Endothelial cell (in vitro differentiated cells): Measurements from ENCODE around the gene UBE2E2. TPM values are rescaled to one million over a fixed set of nuclear protein-coding genes. Genes with fewer than 3 reads are reported as not detected.

Source experiments
- DNase-seq: peaks from one replicate; pipeline ENCODE4 v3.0.0; 2021; ENCODE audit warnings: low spot score
- H3K27ac Mint-ChIP-seq: one replicate; pipeline ENCODE4 v1.8.0; 2021; ENCODE audit warnings: mixed read lengths, inconsistent platforms; ENCODE audit not compliant: unreplicated experiment
- H3K27me3 Mint-ChIP-seq: one replicate; pipeline ENCODE4 v1.8.0; 2021; ENCODE audit warnings: mild to moderate bottlenecking, moderate library complexity, mixed read lengths, inconsistent platforms; ENCODE audit not compliant: unreplicated experiment
- H3K36me3 Mint-ChIP-seq: one replicate; pipeline ENCODE4 v1.8.0; 2021; ENCODE audit warnings: mild to moderate bottlenecking, low read depth, mixed read lengths, inconsistent platforms; ENCODE audit not compliant: unreplicated experiment
- H3K4me1 Mint-ChIP-seq: one replicate; pipeline ENCODE4 v1.8.0; 2021; ENCODE audit warnings: mild to moderate bottlenecking, mixed read lengths, inconsistent platforms; ENCODE audit not compliant: unreplicated experiment
- H3K4me3 Mint-ChIP-seq: one replicate; pipeline ENCODE4 v1.8.0; 2021; ENCODE audit warnings: mild to moderate bottlenecking, mixed read lengths, inconsistent platforms; ENCODE audit not compliant: unreplicated experiment
- H3K9me3 Mint-ChIP-seq: one replicate; pipeline ENCODE4 v1.8.0; 2021; ENCODE audit warnings: mixed read lengths, inconsistent platforms; ENCODE audit not compliant: unreplicated experiment
- total RNA-seq: library from RNA; stranded (reverse); fragmentation: NEBNext Ultra II Directional; extraction: Animal tissue kit (Norgen Biotek cat#: 25700); gene quantifications from one replicate; pipeline ENCODE4 v1.2.1, GENCODE V29; 2021; ENCODE audit not compliant: unreplicated experiment
- TF ChIP-seq, protein P1 (sequence below): fragments of 200-600 bp; sonication (generic); IDR thresholded peaks from one replicate; pipeline ENCODE4 v1.5.0; 2021; ENCODE audit warnings: antibody characterized with exemption; ENCODE audit not compliant: unreplicated experiment

UBE2E2 gene
- total RNA-seq, 1 donor from 2014 or later = 46.9 TPM

DNA sequence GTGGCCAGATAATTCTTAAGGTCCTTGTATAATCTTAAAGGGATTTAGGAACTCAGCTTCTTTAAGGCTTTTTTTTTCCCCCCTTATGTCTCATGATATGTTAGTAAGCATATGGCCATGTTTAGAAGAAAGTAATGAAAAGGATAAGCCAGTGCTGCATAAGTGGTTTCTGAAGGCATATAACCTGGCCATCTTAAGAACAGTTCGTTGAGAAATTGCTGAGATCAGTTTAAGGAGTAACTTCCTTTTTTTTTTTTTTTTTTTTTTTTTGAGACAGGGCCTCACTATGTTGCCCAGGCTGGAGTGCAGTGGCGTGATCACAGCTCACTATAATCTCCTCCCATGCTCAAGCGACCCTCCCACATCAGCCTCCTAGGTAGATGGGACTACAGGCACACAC is 51.7 kb downstream of the UBE2E2 start:
- DNase-seq = no peak
- Mint-ChIP-seq H3K27me3 (no peaks in the 10 kb centered on the region), H3K27ac (no peak overlapping the region), H3K4me3 (no peak overlapping the region), H3K4me1 (peaks cover 8% of the 10 kb centered on the region), H3K9me3 (no peaks in the 10 kb centered on the region), H3K36me3 (no peaks in the 10 kb centered on the region)
- TF ChIP-seq, protein P1, sequence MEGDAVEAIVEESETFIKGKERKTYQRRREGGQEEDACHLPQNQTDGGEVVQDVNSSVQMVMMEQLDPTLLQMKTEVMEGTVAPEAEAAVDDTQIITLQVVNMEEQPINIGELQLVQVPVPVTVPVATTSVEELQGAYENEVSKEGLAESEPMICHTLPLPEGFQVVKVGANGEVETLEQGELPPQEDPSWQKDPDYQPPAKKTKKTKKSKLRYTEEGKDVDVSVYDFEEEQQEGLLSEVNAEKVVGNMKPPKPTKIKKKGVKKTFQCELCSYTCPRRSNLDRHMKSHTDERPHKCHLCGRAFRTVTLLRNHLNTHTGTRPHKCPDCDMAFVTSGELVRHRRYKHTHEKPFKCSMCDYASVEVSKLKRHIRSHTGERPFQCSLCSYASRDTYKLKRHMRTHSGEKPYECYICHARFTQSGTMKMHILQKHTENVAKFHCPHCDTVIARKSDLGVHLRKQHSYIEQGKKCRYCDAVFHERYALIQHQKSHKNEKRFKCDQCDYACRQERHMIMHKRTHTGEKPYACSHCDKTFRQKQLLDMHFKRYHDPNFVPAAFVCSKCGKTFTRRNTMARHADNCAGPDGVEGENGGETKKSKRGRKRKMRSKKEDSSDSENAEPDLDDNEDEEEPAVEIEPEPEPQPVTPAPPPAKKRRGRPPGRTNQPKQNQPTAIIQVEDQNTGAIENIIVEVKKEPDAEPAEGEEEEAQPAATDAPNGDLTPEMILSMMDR = no peak

DNA sequence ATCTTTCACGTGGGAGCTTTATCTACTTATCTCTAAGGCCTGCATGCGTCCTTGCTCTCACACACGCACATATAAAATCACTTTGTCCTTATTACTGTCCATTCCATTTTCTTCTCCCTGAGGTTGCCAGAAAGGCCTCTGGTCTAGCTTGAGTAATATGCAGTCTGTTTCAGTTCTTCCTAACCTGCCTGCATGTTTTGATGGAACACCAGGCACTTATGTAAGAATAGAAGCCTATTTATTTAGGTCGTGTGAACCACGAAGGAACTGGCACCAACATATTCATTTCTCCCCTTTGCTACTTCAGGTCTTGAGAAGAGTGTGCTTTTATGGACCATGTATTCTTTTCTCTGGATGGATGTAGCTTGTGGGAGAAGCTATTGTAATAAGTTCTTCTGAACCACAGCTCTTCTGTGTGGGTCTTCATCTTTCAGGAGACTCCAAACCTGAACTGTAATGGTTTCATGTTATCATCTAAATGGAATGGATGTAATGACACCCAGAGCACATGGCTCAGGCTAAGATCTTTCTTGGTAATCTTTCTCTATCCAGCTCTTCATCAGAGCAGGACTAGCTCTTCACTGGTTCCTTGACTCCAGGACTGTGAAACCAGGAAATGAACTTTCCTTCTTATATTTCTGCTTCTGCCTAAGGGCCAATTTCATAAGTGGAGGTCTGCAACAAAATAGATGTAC is 53.8 kb downstream of the UBE2E2 start:
- Mint-ChIP-seq H3K36me3 (no peaks in the 10 kb centered on the region), H3K27me3 (no peaks in the 10 kb centered on the region), H3K27ac (no peak overlapping the region), H3K4me1 (peaks cover 8% of the 10 kb centered on the region), H3K4me3 (no peak overlapping the region), H3K9me3 (no peaks in the 10 kb centered on the region)
- DNase-seq = no peak
- TF ChIP-seq, protein P1 = no peak

DNA sequence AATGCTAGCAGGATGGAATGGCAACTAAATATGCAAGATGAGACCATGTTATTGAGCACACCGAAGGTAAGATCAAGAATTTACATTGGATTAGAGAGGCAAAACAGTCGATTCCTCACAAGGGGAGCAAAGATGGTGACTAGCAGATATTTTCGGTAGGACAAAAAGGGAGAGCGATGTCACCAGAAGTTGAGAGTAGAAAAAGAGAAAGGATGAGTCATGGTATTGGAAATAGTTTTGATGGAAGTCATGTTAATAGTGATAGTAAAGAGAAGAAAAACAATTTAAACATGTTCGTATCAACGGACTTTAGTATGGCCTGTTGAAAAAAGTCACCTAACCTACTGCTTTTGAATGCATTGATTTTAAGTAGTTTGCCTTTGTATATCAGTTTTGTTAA is 55.0 kb downstream of the UBE2E2 start:
- Mint-ChIP-seq H3K36me3 (no peaks in the 10 kb centered on the region), H3K4me3 (no peak overlapping the region), H3K27ac (no peak overlapping the region), H3K4me1 (peaks cover 8% of the 10 kb centered on the region), H3K9me3 (no peaks in the 10 kb centered on the region), H3K27me3 (no peaks in the 10 kb centered on the region)
- DNase-seq = no peak
- TF ChIP-seq, protein P1 = no peak

DNA sequence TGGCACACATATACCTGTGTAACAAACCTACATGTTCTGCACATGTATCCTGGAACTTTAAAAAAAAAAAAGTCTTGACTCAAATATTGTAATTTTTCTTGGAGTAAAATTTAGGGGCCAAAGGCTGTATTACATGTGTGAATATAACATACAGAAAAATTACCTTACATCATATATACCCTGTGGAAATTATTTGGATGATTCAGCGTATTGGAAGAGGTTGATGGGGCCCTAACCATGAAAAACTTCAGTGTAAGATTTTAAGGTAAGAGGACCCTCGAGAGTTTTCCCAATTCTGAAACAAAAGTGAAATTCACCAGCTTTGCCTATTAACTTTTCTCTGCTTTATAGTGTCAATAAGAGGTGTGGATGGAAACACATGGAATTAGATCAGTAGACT is 56.4 kb downstream of the UBE2E2 start:
- no peaks in the 10 kb centered on the region for H3K27me3 Mint-ChIP-seq
- peaks cover 3% of the 10 kb centered on the region for H3K4me1 Mint-ChIP-seq
- no peak for DNase-seq
- no peaks in the 10 kb centered on the region for H3K36me3 Mint-ChIP-seq
- H3K4me3 Mint-ChIP-seq = no peak overlapping the region
- TF ChIP-seq, protein P1 = no peak
- no peaks in the 10 kb centered on the region for H3K9me3 Mint-ChIP-seq
- H3K27ac Mint-ChIP-seq = no peak overlapping the region

DNA sequence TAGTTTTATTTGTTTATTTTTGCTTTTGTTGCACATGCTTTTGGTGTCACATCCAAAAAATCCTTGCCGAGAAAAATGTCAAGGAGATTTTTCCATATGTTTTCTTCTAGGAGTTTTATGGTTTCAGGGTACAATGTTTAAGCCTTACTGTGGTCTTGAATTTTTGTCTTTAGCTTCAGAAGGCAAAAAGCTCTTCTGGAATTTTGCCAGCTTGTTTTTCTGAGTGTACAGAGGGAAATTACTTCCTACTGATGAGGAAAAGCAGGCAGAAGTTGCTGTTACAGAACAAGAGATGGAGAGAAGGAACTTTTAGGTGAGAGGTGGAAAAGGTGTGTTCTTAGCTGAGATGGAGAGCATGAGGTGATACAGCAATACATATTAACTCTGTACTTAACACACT is 59.6 kb downstream of the UBE2E2 start:
- no peak for DNase-seq
- H3K27me3 Mint-ChIP-seq = peaks cover 2% of the 10 kb centered on the region
- TF ChIP-seq, protein P1 = no peak
- no peaks in the 10 kb centered on the region for H3K36me3 Mint-ChIP-seq
- no peak overlapping the region for H3K4me3 Mint-ChIP-seq
- H3K9me3 Mint-ChIP-seq = no peaks in the 10 kb centered on the region
- H3K27ac Mint-ChIP-seq = no peak overlapping the region
- no peaks in the 10 kb centered on the region for H3K4me1 Mint-ChIP-seq
